H1 (cell line): Measurements from ENCODE around the gene SVEP1. TPM values are rescaled to one million over a fixed set of nuclear protein-coding genes. Genes with fewer than 3 reads are reported as not detected.

Experiments
- CTCF ChIA-PET: fragments of 300-600 bp; sonication (Branson Sonifier 250); formaldehyde crosslinking; loops from one replicate; lab custom pipeline; 2021; ENCODE audit not compliant: partially characterized antibody; lab: Charles Lee
- POLR2A ChIA-PET: fragments of 300-600 bp; sonication (Branson Sonifier 250); formaldehyde crosslinking; loops from one replicate; lab custom pipeline; 2021; ENCODE audit warnings: inconsistent platforms; ENCODE audit not compliant: partially characterized antibody; lab: Charles Lee
- DNase-seq, 2 experiments: peaks; one replicate each; pipeline versions ENCODE4 v3.0.0 to v3.0.0-alpha.2; 2010 to 2022; ENCODE audit warnings: low spot score in 2 of 2, low read depth in 1 of 2, mixed read lengths in 1 of 2
- FAIRE-seq: peaks from 2 replicates; lab custom pipeline; 2011; peaks lifted over from hg19 to GRCh38; lab: Jason Lieb, UNC
- H2AFZ ChIP-seq: 2 replicates; pipeline ENCODE4 v1.8.1; 2012; ENCODE audit warnings: low read length, inconsistent platforms
- H2AK5ac ChIP-seq: 2 replicates; pipeline ENCODE4 v1.6.1; 2013; ENCODE audit warnings: low read depth, low read length
- H2BK120ac ChIP-seq: replicated peaks from 2 replicates; pipeline ENCODE3; 2013; ENCODE audit warnings: low read depth, low read length, inconsistent platforms
- H2BK12ac ChIP-seq: 2 replicates; pipeline ENCODE4 v1.6.1; 2013; ENCODE audit warnings: low read depth, low read length
- H2BK15ac ChIP-seq: 2 replicates; pipeline ENCODE4 v1.6.1; 2013; ENCODE audit warnings: low read length
- H2BK20ac ChIP-seq: 2 replicates; pipeline ENCODE4 v1.6.1; 2013; ENCODE audit warnings: low read length
- H2BK5ac ChIP-seq: 2 replicates; pipeline ENCODE4 v1.6.1; 2013; ENCODE audit warnings: low read depth, low read length
- H3K14ac ChIP-seq: 2 replicates; pipeline ENCODE4 v1.6.1; 2013; ENCODE audit warnings: inconsistent platforms; ENCODE audit not compliant: insufficient read length
- H3K18ac ChIP-seq: 2 replicates; pipeline ENCODE4 v1.6.1; 2013; ENCODE audit warnings: low read length; ENCODE audit errors: extremely low read depth
- H3K23ac ChIP-seq: 2 replicates; pipeline ENCODE4 v1.6.1; 2013; ENCODE audit warnings: inconsistent platforms; ENCODE audit not compliant: insufficient read length
- H3K23me2 ChIP-seq: 2 replicates; pipeline ENCODE4 v1.6.1; 2013; ENCODE audit warnings: low read depth, low read length
- H3K27ac ChIP-seq: 2 replicates; pipeline ENCODE4 v1.6.1; 2011; ENCODE audit warnings: low read depth, low read length, inconsistent platforms
- H3K27me3 ChIP-seq, 4 experiments: replicated peaks in 1 of 4; 1 replicate in 1 of 4; 2 replicates in 3 of 4; pipeline versions ENCODE4 v1.6.1 to v1.8.1; 2011 to 2013; ENCODE audit warnings: low read length in 3 of 4, mild to moderate bottlenecking in 3 of 4, inconsistent platforms in 2 of 4, mixed read lengths in 2 of 4, moderate library complexity in 1 of 4; ENCODE audit not compliant: control insufficient read depth in 3 of 4, insufficient read depth in 3 of 4; ENCODE audit errors: extremely low read depth in 1 of 4
- H3K36me3 ChIP-seq, 4 experiments: 2 replicates each; pipeline versions ENCODE4 v1.6.1 to v1.8.1; 2011 to 2013; ENCODE audit warnings: mild to moderate bottlenecking in 4 of 4, low read length in 3 of 4, moderate library complexity in 2 of 4, control low read depth in 1 of 4, inconsistent platforms in 1 of 4; ENCODE audit not compliant: insufficient read depth in 4 of 4, control insufficient read depth in 2 of 4
- H3K4ac ChIP-seq: replicated peaks from 2 replicates; pipeline ENCODE3; 2013; ENCODE audit warnings: low read length, low read depth, mixed read lengths, inconsistent platforms; ENCODE audit not compliant: insufficient read length
- H3K4me1 ChIP-seq, 4 experiments: replicated peaks in 1 of 4; 1 replicate in 1 of 4; 2 replicates in 3 of 4; pipeline versions ENCODE4 v1.6.1 to v1.8.1; 2011 to 2013; ENCODE audit warnings: low read length in 3 of 4, inconsistent platforms in 2 of 4, mixed read lengths in 1 of 4; ENCODE audit not compliant: insufficient read depth in 4 of 4, control insufficient read depth in 3 of 4
- H3K4me2 ChIP-seq, 2 experiments: 2 replicates each; pipeline versions ENCODE4 v1.6.1 to v1.8.1; 2011 to 2013; ENCODE audit warnings: low read depth in 2 of 2, low read length in 2 of 2, control low read depth in 1 of 2, inconsistent platforms in 1 of 2, mild to moderate bottlenecking in 1 of 2; ENCODE audit not compliant: insufficient read depth in 1 of 2
- H3K4me3 ChIP-seq, 4 experiments: fragments of 200-600, 300-600 bp in 1 of 4; sonication (generic), shearing (Covaris generic), sonication (Bioruptor Twin) in 1 of 4; 2 replicates each; pipeline versions ENCODE4 v1.5.1 to v1.8.1; 2011 to 2016; ENCODE audit warnings: low read length in 4 of 4, low read depth in 3 of 4, control low read depth in 2 of 4, inconsistent platforms in 2 of 4, mild to moderate bottlenecking in 2 of 4, mixed read lengths in 1 of 4, moderate library complexity in 1 of 4; ENCODE audit not compliant: insufficient read depth in 2 of 4; ENCODE audit errors: extremely low read depth in 1 of 4
- H3K56ac ChIP-seq: replicated peaks from 2 replicates; pipeline ENCODE3; 2013; ENCODE audit warnings: low read depth, mild to moderate bottlenecking, mixed read lengths, low read length, inconsistent platforms; ENCODE audit not compliant: insufficient read length
- H3K79me1 ChIP-seq: 2 replicates; pipeline ENCODE4 v1.6.1; 2013; ENCODE audit warnings: low read depth, low read length, control low read depth
- H3K79me2 ChIP-seq, 2 experiments: 2 replicates each; pipeline versions ENCODE4 v1.6.1 to v1.8.1; 2012 to 2013; ENCODE audit warnings: low read length in 2 of 2, mild to moderate bottlenecking in 2 of 2, inconsistent platforms in 1 of 2; ENCODE audit not compliant: insufficient read depth in 2 of 2, control insufficient read depth in 1 of 2
- H3K9ac ChIP-seq, 4 experiments: replicated peaks in 1 of 4; 1 replicate in 1 of 4; 2 replicates in 3 of 4; pipeline versions ENCODE4 v1.6.1 to v1.8.1; 2011 to 2013; ENCODE audit warnings: low read depth in 3 of 4, low read length in 3 of 4, control low read depth in 2 of 4, mild to moderate bottlenecking in 2 of 4, moderate library complexity in 2 of 4, inconsistent platforms in 1 of 4; ENCODE audit errors: extremely low read depth in 1 of 4
- H3K9me3 ChIP-seq, 2 experiments: 2 replicates each; pipeline versions ENCODE4 v1.6.1 to v1.8.1; 2012 to 2013; ENCODE audit warnings: mild to moderate bottlenecking in 2 of 2, moderate library complexity in 2 of 2, control low read depth in 1 of 2, inconsistent platforms in 1 of 2, low read depth in 1 of 2, low read length in 1 of 2, mixed read lengths in 1 of 2; ENCODE audit not compliant: insufficient read depth in 2 of 2
- H4K20me1 ChIP-seq, 2 experiments: replicated peaks in 1 of 2; 2 replicates each; pipeline versions ENCODE3 to v1.8.1; 2011 to 2013; ENCODE audit warnings: inconsistent platforms in 2 of 2, low read length in 2 of 2, mild to moderate bottlenecking in 1 of 2; ENCODE audit not compliant: insufficient read depth in 2 of 2, control insufficient read depth in 1 of 2
- H4K5ac ChIP-seq: 2 replicates; pipeline ENCODE4 v1.6.1; 2013; ENCODE audit warnings: low read length, low read depth, mixed read lengths, inconsistent platforms; ENCODE audit not compliant: insufficient read length
- H4K8ac ChIP-seq: 2 replicates; pipeline ENCODE4 v1.8.0; 2013; ENCODE audit warnings: mild to moderate bottlenecking, moderate library complexity, low read length, inconsistent platforms; ENCODE audit not compliant: insufficient read depth; ENCODE audit errors: extremely low read depth
- H4K91ac ChIP-seq: replicated peaks from 2 replicates; pipeline ENCODE3; 2013; ENCODE audit warnings: low read length, mixed read lengths, inconsistent platforms; ENCODE audit not compliant: insufficient read length
- BACH1 ChIP-seq: IDR thresholded peaks from 2 replicates; pipeline ENCODE4 v1.6.1; 2012; ENCODE audit warnings: low read length, improper control_type of control experiment
- CHD2 ChIP-seq: IDR thresholded peaks from 2 replicates; pipeline ENCODE4 v1.6.1; 2012; ENCODE audit warnings: low read length, improper control_type of control experiment
- EP300 ChIP-seq, 2 experiments: IDR thresholded peaks; 1 replicate in 1 of 2; 2 replicates in 1 of 2; pipeline ENCODE4 v1.6.1; 2011 to 2012; ENCODE audit warnings: low read depth in 2 of 2, low read length in 2 of 2, mild to moderate bottlenecking in 2 of 2, borderline replicate concordance in 1 of 2, inconsistent platforms in 1 of 2, moderate library complexity in 1 of 2
- HDAC6 ChIP-seq: IDR thresholded peaks from one replicate; pipeline ENCODE4 v1.7.1; 2012; ENCODE audit warnings: low read depth, mild to moderate bottlenecking, inconsistent platforms, low read length, moderate library complexity
- JUND ChIP-seq: IDR thresholded peaks from 2 replicates; pipeline ENCODE4 v1.6.1; 2011; ENCODE audit warnings: mild to moderate bottlenecking, improper control_type of control experiment, low read length
- NRF1 ChIP-seq: IDR thresholded peaks from 2 replicates; pipeline ENCODE4 v1.6.1; 2011; ENCODE audit warnings: mild to moderate bottlenecking, low read depth, low read length, improper control_type of control experiment
- POLR2A ChIP-seq, 2 experiments: IDR thresholded peaks; 1 replicate in 1 of 2; 2 replicates in 1 of 2; pipeline ENCODE4 v1.6.1; 2011; ENCODE audit warnings: low read depth in 2 of 2, low read length in 2 of 2, mild to moderate bottlenecking in 2 of 2; ENCODE audit errors: control extremely low read depth in 1 of 2
- RBBP5 ChIP-seq: IDR thresholded peaks from 2 replicates; pipeline ENCODE4 v1.7.1; 2012; ENCODE audit warnings: low read depth, mild to moderate bottlenecking, inconsistent platforms, low read length, moderate library complexity, borderline replicate concordance
- RNF2 ChIP-seq: fragments of 200-900, 300-1000 bp; sonication (generic); IDR thresholded peaks from 2 replicates; pipeline ENCODE4 v1.7.1; 2016; ENCODE audit warnings: borderline replicate concordance, low read depth, mild to moderate bottlenecking, antibody characterized with exemption, low read length; ENCODE audit not compliant: poor library complexity, severe bottlenecking; ENCODE audit errors: missing control alignments
- RXRA ChIP-seq: IDR thresholded peaks from 2 replicates; pipeline ENCODE4 v1.6.1; 2011; ENCODE audit warnings: low read depth, mild to moderate bottlenecking, low read length, moderate library complexity; ENCODE audit not compliant: insufficient read depth
- SP1 ChIP-seq: IDR thresholded peaks from 2 replicates; pipeline ENCODE4 v1.6.1; 2011; ENCODE audit warnings: low read depth, low read length
- TAF7 ChIP-seq: optimal IDR thresholded peaks from 2 replicates; pipeline ENCODE3; 2011; ENCODE audit warnings: low read depth, mild to moderate bottlenecking, inconsistent platforms, low read length, moderate library complexity, borderline replicate concordance
- TBP ChIP-seq: IDR thresholded peaks from 2 replicates; pipeline ENCODE4 v1.6.1; 2011; ENCODE audit warnings: low read depth, low read length, improper control_type of control experiment
- YY1 ChIP-seq: IDR thresholded peaks from 2 replicates; pipeline ENCODE4 v1.6.1; 2011; ENCODE audit warnings: low read depth, mild to moderate bottlenecking, low read length
- WGBS, 2 experiments: shearing (Covaris generic) in 1 of 2; methylation state at CpG; one replicate each; pipeline versions ENCODE4 v1.1.6 to v1.1.7; 2013 to 2015; ENCODE audit warnings: low lambda C conversion rate in 2 of 2, mixed read lengths in 2 of 2, inconsistent platforms in 1 of 2, low coverage in 1 of 2, missing lambda C conversion rate in 1 of 2; ENCODE audit not compliant: insufficient replicate concordance in 2 of 2, insufficient coverage in 1 of 2, insufficient read length in 1 of 2; ENCODE audit errors: extremely low coverage in 1 of 2, missing lambda C conversion rate in 1 of 2; 5-methylcytosine and 5-hydroxymethylcytosine counted together
- polyA plus RNA-seq, 7 experiments: library from polyadenylated mRNA; depleted of rRNA in 3 of 7; stranded (reverse) in 5 of 7; unstranded in 2 of 7; fragments of >200 nt in 5 of 7; fragments of 200-250 nt in 2 of 7; gene quantifications; 1 replicate in 5 of 7; 2 replicates in 1 of 7; 4 replicates in 1 of 7; pipeline versions ENCODE4 v1.2.1 to v1.2.3, GENCODE V29; 2011 to 2013; ENCODE audit warnings: missing spikeins in 2 of 7, mixed read lengths in 2 of 7
- total RNA-seq: library from RNA; stranded (reverse); fragmentation: NEBNext Ultra II Directional; extraction: Animal tissue kit (Norgen Biotek cat#: 25700); gene quantifications from 2 replicates; pipeline ENCODE4 v1.2.1, GENCODE V29; 2021
- TF ChIP-seq, protein P1 (sequence below): IDR thresholded peaks from 2 replicates; pipeline ENCODE4 v1.6.1; 2012; ENCODE audit warnings: inconsistent platforms

Gene SVEP1
- total and polyA plus RNA-seq, 2 of the 8 experiments (the other 6 are each of a cell fraction or from before 2014, with no cell fraction given): 0.11 to 0.37 TPM

DNA sequence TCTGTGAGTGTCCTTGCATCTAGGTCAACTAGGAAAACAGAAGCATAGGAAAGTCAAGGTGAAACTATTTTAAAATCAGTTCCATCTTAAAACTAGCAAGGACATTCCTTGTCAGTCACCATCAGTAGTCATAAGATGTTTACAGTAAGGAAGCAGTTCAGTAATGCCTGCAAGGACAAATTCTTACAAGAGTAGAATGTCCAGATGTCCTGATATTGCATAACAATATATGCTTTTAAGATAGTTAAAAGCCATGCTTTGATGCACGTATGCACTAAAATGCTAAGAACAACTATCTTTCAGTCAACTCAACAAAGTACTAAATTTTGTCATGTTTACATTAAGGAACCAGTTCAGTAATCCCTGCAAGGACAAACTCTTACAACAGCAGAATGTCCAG, 11.3 kb upstream of the SVEP1 start:
- Histone ChIP-seq H3K9ac (no peak overlapping the region), H3K27me3 (no peaks in the 10 kb centered on the region), H3K4me1 (peaks cover 0 to 8% (median 5%) of the 10 kb centered on the region in 4 experiments; a peak in 4 of 7 replicates), H2BK15ac (no peak overlapping the region), H4K91ac (no peak overlapping the region), H3K56ac (no peak overlapping the region), H3K4me3 (no peak overlapping the region), H2AFZ (no peak overlapping the region), H3K4me2 (no peak overlapping the region), H2BK12ac (no peak overlapping the region), H3K23ac (no peak overlapping the region), H4K5ac (no peak overlapping the region), H3K27ac (no peak overlapping the region), H3K23me2 (no peaks in the 10 kb centered on the region), H4K20me1 (no peaks in the 10 kb centered on the region), H3K18ac (no peak overlapping the region), H4K8ac (no peak overlapping the region), H3K4ac (no peak overlapping the region), H2AK5ac (no peak overlapping the region), H2BK5ac (no peak overlapping the region), H3K79me1 (no peaks in the 10 kb centered on the region), H3K9me3 (peaks cover 0 to 7% of the 10 kb centered on the region in 2 experiments; a peak in 2 of 4 replicates), H3K14ac (no peak overlapping the region), H3K79me2 (no peaks in the 10 kb centered on the region), H2BK20ac (no peak overlapping the region), H3K36me3 (no peaks in the 10 kb centered on the region), H2BK120ac (no peak overlapping the region)
- DNase-seq (no peak), FAIRE-seq (no peak)
- WGBS, 2 experiments: 100% methylated on average over 1 of the region's 1 CpG; no CpG with 5 or more reads in 1 of the 2 experiments
- ChIA-PET POLR2A (no interaction called here), CTCF (interaction anchor here (0.6 kb wide), 1 partner anchor 606 kb away, joined by 3 read pairs; no protein-coding TSS in a partner anchor)
- TF ChIP-seq RXRA: no peak
- no peak for TF ChIP-seq RNF2
- no peak for TF ChIP-seq BACH1
- no peak for TF ChIP-seq RBBP5
- TF ChIP-seq SP1: no peak
- TF ChIP-seq TAF7: no peak
- no peak for TF ChIP-seq JUND
- no peak for TF ChIP-seq TBP
- TF ChIP-seq NRF1: no peak
- TF ChIP-seq, protein P1, sequence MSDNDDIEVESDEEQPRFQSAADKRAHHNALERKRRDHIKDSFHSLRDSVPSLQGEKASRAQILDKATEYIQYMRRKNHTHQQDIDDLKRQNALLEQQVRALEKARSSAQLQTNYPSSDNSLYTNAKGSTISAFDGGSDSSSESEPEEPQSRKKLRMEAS: no peak
- TF ChIP-seq EP300 (IDR thresholded peaks at IDR 0.05; ENCODE audit: borderline replicate concordance in 1 of 2, low read depth in 2 of 2, low read length in 2 of 2): no peak
- no peak for TF ChIP-seq CHD2
- TF ChIP-seq POLR2A (IDR thresholded peaks at IDR 0.05; ENCODE audit: control extremely low read depth in 1 of 2, low read depth in 2 of 2, low read length in 2 of 2): no peak
- TF ChIP-seq HDAC6: no peak
- TF ChIP-seq YY1: no peak
